Fibroblast of lung (primary cell): ENCODE data around the gene CDK7.

Source experiments
- CTCF ChIP-seq, 2 donors: IDR thresholded peaks in 1 of 2; conservative IDR thresholded peaks in 1 of 2; 1 replicate in 1 of 2; 2 replicates in 1 of 2; pipeline ENCODE4 v1.5.1; 2011 to 2012; ENCODE audit warnings: low read length in 2 of 2, control low read depth in 1 of 2, inconsistent platforms in 1 of 2, low read depth in 1 of 2, mild to moderate bottlenecking in 1 of 2
- EZH2 ChIP-seq: IDR thresholded peaks from 2 replicates; pipeline ENCODE4 v1.5.1; 2012; ENCODE audit warnings: low read length, control low read depth, mild to moderate bottlenecking; ENCODE audit errors: missing control alignments

- TF ChIP-seq CTCF (conservative IDR thresholded peaks at IDR 0.05 in 1 of 2, IDR thresholded peaks at IDR 0.05 in 1 of 2; ENCODE audit: low read depth in 1 of 2, low read length in 2 of 2) (no peak), EZH2 (no peak)
Measured at GRCh38 chr5:69309380-69309779, 74.7 kb downstream of the CDK7 start.
